GM19438 (cell line): ENCODE measurements around the gene NOL4L.

Source experiments
- ATAC-seq: cut with Tn5 transposase; IDR thresholded peaks from one replicate; pipeline ENCODE4 v1.9.1; 2021; ENCODE audit warnings: low read depth; ENCODE audit not compliant: unreplicated experiment

The NOL4L gene

GRCh38 chr20:32613192-32614053, 28.3 kb upstream of the NOL4L start:
- no peak for ATAC-seq

- no peak for ATAC-seq
Measured at GRCh38 chr20:32612351-32613191, 27.4 kb upstream of the NOL4L start.

GRCh38 chr20:32611868-32612267, 26.7 kb upstream of the NOL4L start:
- no peak for ATAC-seq

GRCh38 chr20:32611286-32611685, 26.2 kb upstream of the NOL4L start:
- ATAC-seq: no peak

GRCh38 chr20:32610472-32611218, 25.5 kb upstream of the NOL4L start:
- ATAC-seq: no peak

- no peak for ATAC-seq
Measured at GRCh38 chr20:32609993-32610392, 24.9 kb upstream of the NOL4L start.

- ATAC-seq: no peak
Measured at GRCh38 chr20:32609111-32609773, 24.1 kb upstream of the NOL4L start.

- no peak for ATAC-seq
Measured at GRCh38 chr20:32608664-32609015, 23.5 kb upstream of the NOL4L start.

GRCh38 chr20:32607727-32608663, 22.9 kb upstream of the NOL4L start:
- no peak for ATAC-seq

GRCh38 chr20:32607324-32607723, 22.2 kb upstream of the NOL4L start:
- ATAC-seq: no peak

- no peak for ATAC-seq
Measured at GRCh38 chr20:32606790-32607189, 21.7 kb upstream of the NOL4L start.

GRCh38 chr20:32606107-32606506, 21.0 kb upstream of the NOL4L start:
- ATAC-seq: no peak

- no peak for ATAC-seq
Measured at GRCh38 chr20:32605167-32605656, 20.1 kb upstream of the NOL4L start.

GRCh38 chr20:32603046-32603726, 18.1 kb upstream of the NOL4L start:
- ATAC-seq: no peak

GRCh38 chr20:32602273-32602672, 17.1 kb upstream of the NOL4L start:
- no peak for ATAC-seq

GRCh38 chr20:32600681-32601237, 15.6 kb upstream of the NOL4L start:
- ATAC-seq: no peak

- ATAC-seq: no peak
Measured at GRCh38 chr20:32599783-32600340, 14.7 kb upstream of the NOL4L start.

GRCh38 chr20:32598606-32599005, 13.5 kb upstream of the NOL4L start:
- no peak for ATAC-seq
